HEK293 (cell line): ENCODE measurements around the gene PAK4.

ENCODE experiments used
- CTCF ChIA-PET: fragments of 350-600 bp; formaldehyde crosslinking; extraction: SDS; loops from one replicate; lab custom pipeline; 2021; ENCODE audit warnings: antibody characterized with exemption; lab: Yijun Ruan, JAX
- POLR2A ChIA-PET: fragments of 300-600 bp; formaldehyde crosslinking; extraction: SDS; loops from one replicate; lab custom pipeline; 2020; ENCODE audit warnings: antibody characterized with exemption, inconsistent platforms; lab: Yijun Ruan, JAX
- H3K27ac ChIP-seq: fragments of 200-500 bp; sonication (Bioruptor generic); 2 replicates; pipeline ENCODE4 v1.5.1; 2014; ENCODE audit warnings: low read depth, low read length, control low read depth, inconsistent platforms; ENCODE audit errors: extremely low read depth
- H3K36me3 ChIP-seq, 2 experiments: fragments of 200-500 bp in 1 of 2; sonication (Bioruptor generic) in 1 of 2; 1 replicate in 1 of 2; 2 replicates in 1 of 2; pipeline ENCODE4 v1.5.1; 2014 to 2017; ENCODE audit warnings: inconsistent platforms in 2 of 2, low read length in 2 of 2; ENCODE audit not compliant: control insufficient read depth in 2 of 2, insufficient read depth in 1 of 2
- H3K4me1 ChIP-seq: fragments of 200-500 bp; sonication (Bioruptor generic); 2 replicates; pipeline ENCODE4 v1.5.1; 2014; ENCODE audit warnings: mild to moderate bottlenecking, low read length, inconsistent platforms; ENCODE audit not compliant: control insufficient read depth, insufficient read depth
- H3K4me3 ChIP-seq: 2 replicates; pipeline ENCODE4 v1.5.1; 2011; ENCODE audit warnings: low read depth, mild to moderate bottlenecking, control low read depth, low read length, moderate library complexity
- H3K9me3 ChIP-seq: fragments of 200-500 bp; sonication (Bioruptor generic); 2 replicates; pipeline ENCODE4 v1.5.1; 2014; ENCODE audit warnings: low read depth, low read length, inconsistent platforms; ENCODE audit not compliant: control insufficient read depth, insufficient read depth
- GLIS1 ChIP-seq: fragments of 450-650 bp; formaldehyde crosslinking; IDR thresholded peaks from 2 replicates; pipeline ENCODE4 v1.5.1; 2016; ENCODE audit warnings: missing biosample characterization, missing genetic modification characterization
- GLIS2 ChIP-seq: fragments of 450-650 bp; formaldehyde crosslinking; IDR thresholded peaks from 2 replicates; pipeline ENCODE4 v1.5.1; 2016; ENCODE audit warnings: missing biosample characterization, missing genetic modification characterization
- KLF10 ChIP-seq: fragments of 450-650 bp; IDR thresholded peaks from 2 replicates; pipeline ENCODE4 v1.5.1; 2018; ENCODE audit warnings: missing biosample characterization, mild to moderate bottlenecking, missing genetic modification characterization
- MYNN ChIP-seq: fragments of 450-650 bp; formaldehyde crosslinking; IDR thresholded peaks from 2 replicates; pipeline ENCODE4 v1.5.1; 2016; ENCODE audit warnings: missing biosample characterization, missing genetic modification characterization, borderline replicate concordance
- MZF1 ChIP-seq: fragments of 450-650 bp; formaldehyde crosslinking; IDR thresholded peaks from 2 replicates; pipeline ENCODE4 v1.5.1; 2017; ENCODE audit warnings: missing biosample characterization, missing genetic modification characterization, borderline replicate concordance
- PATZ1 ChIP-seq: fragments of 450-650 bp; formaldehyde crosslinking; IDR thresholded peaks from 2 replicates; pipeline ENCODE4 v1.5.1; 2016; ENCODE audit warnings: missing biosample characterization, missing genetic modification characterization
- ZBTB49 ChIP-seq: fragments of 450-650 bp; formaldehyde crosslinking; IDR thresholded peaks from 2 replicates; pipeline ENCODE4 v1.5.1; 2016; ENCODE audit warnings: missing biosample characterization, missing genetic modification characterization, low read depth
- ZFP41 ChIP-seq: fragments of 450-650 bp; formaldehyde crosslinking; IDR thresholded peaks from 2 replicates; pipeline ENCODE4 v1.5.1; 2016; ENCODE audit warnings: missing biosample characterization, missing genetic modification characterization, borderline replicate concordance
- ZNF146 ChIP-seq: fragments of 450-650 bp; formaldehyde crosslinking; IDR thresholded peaks from 2 replicates; pipeline ENCODE4 v1.5.1; 2016; ENCODE audit warnings: missing biosample characterization, missing genetic modification characterization
- ZNF148 ChIP-seq: fragments of 450-650 bp; formaldehyde crosslinking; IDR thresholded peaks from 2 replicates; pipeline ENCODE4 v1.5.0; 2017; ENCODE audit warnings: missing biosample characterization, missing genetic modification characterization, borderline replicate concordance
- ZNF169 ChIP-seq: fragments of 450-650 bp; formaldehyde crosslinking; IDR thresholded peaks from 2 replicates; pipeline ENCODE4 v1.5.1; 2016; ENCODE audit warnings: missing biosample characterization, missing genetic modification characterization
- ZNF292 ChIP-seq: fragments of 450-650 bp; formaldehyde crosslinking; IDR thresholded peaks from 2 replicates; pipeline ENCODE4 v1.5.1; 2016; ENCODE audit warnings: low read depth, missing biosample characterization, missing genetic modification characterization, borderline replicate concordance
- ZNF341 ChIP-seq: fragments of 450-650 bp; formaldehyde crosslinking; IDR thresholded peaks from 2 replicates; pipeline ENCODE4; 2016; ENCODE audit warnings: low read depth, missing biosample characterization, missing genetic modification characterization
- ZNF391 ChIP-seq: fragments of 450-650 bp; formaldehyde crosslinking; IDR thresholded peaks from 2 replicates; pipeline ENCODE4 v1.5.1; 2016; ENCODE audit warnings: low read depth, missing biosample characterization, missing genetic modification characterization, borderline replicate concordance
- ZNF473 ChIP-seq: fragments of 450-650 bp; formaldehyde crosslinking; IDR thresholded peaks from 2 replicates; pipeline ENCODE4 v1.5.1; 2017; ENCODE audit warnings: missing biosample characterization, missing genetic modification characterization
- ZNF571 ChIP-seq: fragments of 450-650 bp; formaldehyde crosslinking; IDR thresholded peaks from 2 replicates; pipeline ENCODE4 v1.5.0; 2017; ENCODE audit warnings: missing biosample characterization, missing genetic modification characterization
- ZNF580 ChIP-seq: fragments of 450-650 bp; formaldehyde crosslinking; IDR thresholded peaks from 2 replicates; pipeline ENCODE4 v1.5.1; 2016; ENCODE audit warnings: missing biosample characterization, missing genetic modification characterization
- ZNF626 ChIP-seq: fragments of 450-650 bp; sonication (Bioruptor Pico); formaldehyde crosslinking; IDR thresholded peaks from 2 replicates; pipeline ENCODE4 v1.5.1; 2018; ENCODE audit warnings: missing biosample characterization, missing genetic modification characterization, inconsistent platforms
- ZNF645 ChIP-seq: fragments of 450-650 bp; formaldehyde crosslinking; IDR thresholded peaks from 2 replicates; pipeline ENCODE4; 2016; ENCODE audit warnings: missing biosample characterization, missing genetic modification characterization
- ZNF654 ChIP-seq: fragments of 450-650 bp; formaldehyde crosslinking; IDR thresholded peaks from 2 replicates; pipeline ENCODE4 v1.5.1; 2016; ENCODE audit warnings: low read depth, missing biosample characterization, missing genetic modification characterization
- ZNF660 ChIP-seq: fragments of 450-650 bp; IDR thresholded peaks from 2 replicates; pipeline ENCODE4 v1.5.1; 2018; ENCODE audit warnings: missing biosample characterization, mild to moderate bottlenecking, missing genetic modification characterization
- ZNF692 ChIP-seq: fragments of 450-650 bp; formaldehyde crosslinking; IDR thresholded peaks from 2 replicates; pipeline ENCODE4 v1.5.1; 2016; ENCODE audit warnings: missing biosample characterization, missing genetic modification characterization
- ZNF768 ChIP-seq: fragments of 450-650 bp; formaldehyde crosslinking; IDR thresholded peaks from 2 replicates; pipeline ENCODE4 v1.5.1; 2018; ENCODE audit warnings: missing biosample characterization, mild to moderate bottlenecking, missing genetic modification characterization
- ZNF785 ChIP-seq: fragments of 450-650 bp; formaldehyde crosslinking; IDR thresholded peaks from 2 replicates; pipeline ENCODE4 v1.5.1; 2016; ENCODE audit warnings: missing biosample characterization, missing genetic modification characterization

The PAK4 gene

GRCh38 chr19:39183104-39183503 is 57.5 kb downstream of the PAK4 start (continued):
- TF ChIP-seq GLIS1 (tag by site-specific recombination): no peak
- no peak for TF ChIP-seq PATZ1 (tag by site-specific recombination)
- TF ChIP-seq GLIS2: no peak
- no peak for TF ChIP-seq ZNF571 (tag by site-specific recombination)
- no peak for TF ChIP-seq MZF1 (tag by site-specific recombination)
- no peak for TF ChIP-seq ZNF391
- TF ChIP-seq KLF10 (tag by site-specific recombination): no peak

GRCh38 chr19:39186391-39186790 is 60.8 kb downstream of the PAK4 start:
- 0 out of 2 replicates have a peak, but pooled peaks cover 4% of the 10 kb centered on the region for H3K4me1 ChIP-seq
- TF ChIP-seq ZBTB49 (tag by site-specific recombination) (no peak), ZNF146 (tag by site-specific recombination) (peak; percentile 95), ZNF580 (0 out of 2 replicates have a peak, but pooled peaks have one; percentile 10), ZNF768 (tag by site-specific recombination) (0 out of 2 replicates have a peak, but pooled peaks have one; percentile 50)
- no peaks in the 10 kb centered on the region; the same call in 1 of the 2 replicates for H3K9me3 ChIP-seq
- CTCF ChIA-PET: interaction anchor here (0.6 to 3.2 kb wide), 42 partner anchors 9 to 425 kb away, joined by 3 to 39 read pairs (median 4); partner anchors contain the start of genes IFNL1, PAK4 and SYCN
- POLR2A ChIA-PET: interaction anchor here (0.6 kb wide), 1 partner anchor 186 kb away, joined by 5 read pairs; no protein-coding TSS in a partner anchor
- H3K27ac ChIP-seq: no peak overlapping the region
- H3K4me3 ChIP-seq: no peak overlapping the region
- no peaks in the 10 kb centered on the region; a peak in 1 of 3 replicates for H3K36me3 ChIP-seq

GRCh38 chr19:39187552-39187943 is 62.0 kb downstream of the PAK4 start:
- POLR2A ChIA-PET: no interaction called here
- 0 out of 2 replicates have a peak, but pooled peaks cover 4% of the 10 kb centered on the region for H3K4me1 ChIP-seq
- H3K4me3 ChIP-seq: no peak overlapping the region
- TF ChIP-seq ZNF169 (tag by site-specific recombination) (no peak), ZNF148 (tag by site-specific recombination) (no peak), MYNN (no peak), ZNF654 (tag by site-specific recombination) (no peak), ZNF660 (tag by site-specific recombination) (no peak), ZNF785 (tag by site-specific recombination) (no peak), ZNF341 (tag by site-specific recombination) (no peak), ZNF292 (tag by site-specific recombination) (no peak), ZNF692 (tag by site-specific recombination) (no peak), ZNF645 (tag by site-specific recombination) (no peak), ZNF473 (tag by site-specific recombination) (no peak), ZFP41 (tag by site-specific recombination) (no peak), ZNF626 (tag by site-specific recombination) (no peak)
- no peaks in the 10 kb centered on the region; a peak in 1 of 3 replicates for H3K36me3 ChIP-seq
- 0 out of 2 replicates have a peak overlapping the region, but pooled peaks have one; percentile 24 for H3K27ac ChIP-seq
- CTCF ChIA-PET: interaction anchor here (0.6 to 3.2 kb wide), 26 partner anchors 8 to 670 kb away, joined by 3 to 39 read pairs (median 4); partner anchors contain the start of genes IFNL1, PAF1, PAK4 and SYCN
- H3K9me3 ChIP-seq: no peaks in the 10 kb centered on the region; the same call in 1 of the 2 replicates
